Thyroid gland (tissue), 4 donors: ENCODE data around the gene HOXC9. TPM values are rescaled to one million over a fixed set of nuclear protein-coding genes. Genes with fewer than 3 reads are reported as not detected.

Source experiments
- DNase-seq, 2 donors: peaks; one replicate each; pipeline ENCODE4 v3.0.0-alpha.2; 2019
- H3K27ac ChIP-seq, 3 donors: fragments of 200-600 bp; sonication (generic); 1 replicate in 2 of 3; 2 replicates in 1 of 3; pipeline ENCODE4 v1.5.1; 2016 to 2019; ENCODE audit warnings: mild to moderate bottlenecking in 1 of 3, moderate library complexity in 1 of 3
- H3K27me3 ChIP-seq: fragments of 200-600 bp; sonication (generic); one replicate; pipeline ENCODE4 v1.5.1; 2019
- H3K36me3 ChIP-seq, 2 donors: fragments of 200-600 bp; sonication (generic); one replicate each; pipeline ENCODE4 v1.5.1; 2016 to 2019
- H3K4me1 ChIP-seq, 2 donors: fragments of 200-600 bp; sonication (generic); one replicate each; pipeline ENCODE4 v1.5.1; 2017 to 2019
- H3K4me3 ChIP-seq, 3 donors: fragments of 200-600 bp; sonication (generic); replicated peaks in 1 of 3; 1 replicate in 2 of 3; 2 replicates in 1 of 3; pipeline ENCODE4 v1.5.1; 2016; ENCODE audit warnings: mild to moderate bottlenecking in 1 of 3
- H3K9me3 ChIP-seq: fragments of 200-600 bp; sonication (generic); one replicate; pipeline ENCODE4 v1.5.1; 2017
- POLR2A ChIP-seq, 2 donors: fragments of 450-650 bp; IDR thresholded peaks; one replicate each; pipeline ENCODE4 v1.6.1; 2017; ENCODE audit warnings: antibody characterized with exemption in 2 of 2, mild to moderate bottlenecking in 2 of 2, moderate library complexity in 1 of 2
- WGBS, 2 donors: methylation state at CpG; one replicate each; pipeline ENCODE4 v1.1.5; 2017; 5-methylcytosine and 5-hydroxymethylcytosine counted together
- intact Hi-C: fragments of 100-400 bp; cut with DNase I; formaldehyde crosslinking; loops from one replicate; pipeline ENCODE4 v1.15.1; 2023
- total RNA-seq, 4 donors: library from RNA; depleted of rRNA; stranded (reverse); fragments of >200 nt; gene quantifications; one replicate each; pipeline ENCODE4 v1.2.3, GENCODE V29; 2016
- TF ChIP-seq, protein P1 (sequence below), 6 experiments: fragments of 200-600 bp in 3 of 6; fragments of 450-650 bp in 3 of 6; sonication (generic) in 3 of 6; IDR thresholded peaks; one replicate each; pipeline ENCODE4 v1.5.1; 2016 to 2019; ENCODE audit warnings: antibody characterized with exemption in 6 of 6, mild to moderate bottlenecking in 2 of 6, inconsistent platforms in 1 of 6, moderate library complexity in 1 of 6

The HOXC9 gene
- total RNA-seq, 4 donors from 2014 or later = 0.22 to 0.27 TPM; not detected in 2

DNA sequence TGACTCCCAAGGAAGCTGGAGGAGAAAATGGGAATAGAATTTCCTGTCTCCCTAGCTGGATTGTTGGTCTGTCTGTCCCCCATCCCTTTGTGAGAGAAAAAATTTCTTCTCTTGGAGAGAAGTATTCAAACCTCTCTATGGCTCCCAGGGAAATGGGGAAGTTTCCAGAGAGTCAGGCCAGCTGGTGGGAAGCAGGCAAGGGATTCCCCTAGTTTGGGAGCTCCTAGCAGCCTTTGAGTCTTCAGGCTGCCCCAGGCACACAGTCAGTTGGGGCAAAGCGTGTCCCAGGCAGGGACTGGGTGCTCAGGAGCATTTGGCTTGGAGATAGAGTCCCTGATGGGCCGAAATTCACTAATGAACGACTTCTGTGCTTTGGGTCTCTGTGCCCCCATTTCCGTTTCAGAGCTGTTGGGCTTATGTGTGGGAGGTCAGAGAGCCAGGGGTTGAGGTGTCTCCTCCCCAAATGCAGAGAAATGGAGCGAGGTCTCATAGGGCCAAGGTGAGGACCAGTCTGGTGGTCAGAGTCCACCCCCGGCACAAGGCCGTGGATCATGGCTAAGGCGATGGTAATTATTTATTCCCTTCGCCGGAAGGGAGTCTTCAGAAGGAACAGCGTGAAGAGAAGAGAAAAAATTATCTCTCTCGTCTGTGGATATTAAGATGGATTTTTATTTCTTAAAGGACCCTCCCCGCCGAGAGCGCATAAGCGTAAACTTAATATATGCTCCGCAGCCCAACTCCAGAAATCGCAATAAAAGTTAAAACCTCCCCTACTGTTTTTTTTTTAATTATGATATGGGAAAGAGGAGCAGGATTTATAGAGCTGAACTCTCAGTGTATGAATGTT lies 6.6 kb upstream of the HOXC9 start:
- Histone ChIP-seq H3K27me3 (peaks cover 86% of the 10 kb centered on the region), H3K4me1 (peaks cover 7 to 29% of the 10 kb centered on the region in 2 donors), H3K27ac (no peak overlapping the region), H3K36me3 (no peaks in the 10 kb centered on the region), H3K9me3 (no peaks in the 10 kb centered on the region), H3K4me3 (no peak overlapping the region)
- TF ChIP-seq, protein P1, sequence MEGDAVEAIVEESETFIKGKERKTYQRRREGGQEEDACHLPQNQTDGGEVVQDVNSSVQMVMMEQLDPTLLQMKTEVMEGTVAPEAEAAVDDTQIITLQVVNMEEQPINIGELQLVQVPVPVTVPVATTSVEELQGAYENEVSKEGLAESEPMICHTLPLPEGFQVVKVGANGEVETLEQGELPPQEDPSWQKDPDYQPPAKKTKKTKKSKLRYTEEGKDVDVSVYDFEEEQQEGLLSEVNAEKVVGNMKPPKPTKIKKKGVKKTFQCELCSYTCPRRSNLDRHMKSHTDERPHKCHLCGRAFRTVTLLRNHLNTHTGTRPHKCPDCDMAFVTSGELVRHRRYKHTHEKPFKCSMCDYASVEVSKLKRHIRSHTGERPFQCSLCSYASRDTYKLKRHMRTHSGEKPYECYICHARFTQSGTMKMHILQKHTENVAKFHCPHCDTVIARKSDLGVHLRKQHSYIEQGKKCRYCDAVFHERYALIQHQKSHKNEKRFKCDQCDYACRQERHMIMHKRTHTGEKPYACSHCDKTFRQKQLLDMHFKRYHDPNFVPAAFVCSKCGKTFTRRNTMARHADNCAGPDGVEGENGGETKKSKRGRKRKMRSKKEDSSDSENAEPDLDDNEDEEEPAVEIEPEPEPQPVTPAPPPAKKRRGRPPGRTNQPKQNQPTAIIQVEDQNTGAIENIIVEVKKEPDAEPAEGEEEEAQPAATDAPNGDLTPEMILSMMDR (IDR thresholded peaks at IDR 0.05) = no peak
- no peak for TF ChIP-seq POLR2A (IDR thresholded peaks at IDR 0.05)
- intact Hi-C loops = no loop called here
- DNase-seq = no peak
- 24 to 27% methylated on average over 17 of the region's 18 CpGs for WGBS, 2 donors

GRCh38 chr12:53994009-53994263 lies 6.0 kb upstream of the HOXC9 start:
- Histone ChIP-seq H3K27me3 (peaks cover 86% of the 10 kb centered on the region), H3K36me3 (no peaks in the 10 kb centered on the region), H3K4me1 (peaks cover 7 to 29% of the 10 kb centered on the region in 2 donors), H3K27ac (no peak overlapping the region), H3K4me3 (no peak overlapping the region), H3K9me3 (no peaks in the 10 kb centered on the region)
- 9 to 12% methylated on average over 8 to 13 of the region's 19 CpGs for WGBS, 2 donors
- TF ChIP-seq POLR2A (IDR thresholded peaks at IDR 0.05) = no peak
- TF ChIP-seq, protein P1 (IDR thresholded peaks at IDR 0.05) = no peak
- DNase-seq = no peak
- intact Hi-C loops = no loop called here

GRCh38 chr12:53994264-53995001 lies 5.5 kb upstream of the HOXC9 start:
- Histone ChIP-seq H3K36me3 (no peaks in the 10 kb centered on the region), H3K4me1 (peaks cover 7 to 29% of the 10 kb centered on the region in 2 donors), H3K27ac (no peak overlapping the region), H3K9me3 (no peaks in the 10 kb centered on the region), H3K27me3 (peaks cover 87% of the 10 kb centered on the region), H3K4me3 (no peak overlapping the region)
- TF ChIP-seq POLR2A (IDR thresholded peaks at IDR 0.05) = no peak
- TF ChIP-seq, protein P1 (IDR thresholded peaks at IDR 0.05) = no peak
- intact Hi-C loops = no loop called here
- WGBS, 2 donors = 6 to 7% methylated on average over 39 to 56 of the region's 60 CpGs
- no peak for DNase-seq

- Histone ChIP-seq H3K27ac (no peak overlapping the region), H3K9me3 (no peaks in the 10 kb centered on the region), H3K4me3 (peak overlapping the region in 1 of 3 donors; percentile 27), H3K27me3 (peaks cover 91% of the 10 kb centered on the region), H3K4me1 (peaks cover 7 to 34% of the 10 kb centered on the region in 2 donors), H3K36me3 (no peaks in the 10 kb centered on the region)
- no peak for TF ChIP-seq POLR2A (IDR thresholded peaks at IDR 0.05)
- TF ChIP-seq, protein P1 (IDR thresholded peaks at IDR 0.05) = no peak
- intact Hi-C loops = no loop called here
- DNase-seq = no peak
- 8 to 11% methylated on average over 15 to 17 of the region's 17 CpGs for WGBS, 2 donors
Measured at GRCh38 chr12:53995002-53995377, 5.0 kb upstream of the HOXC9 start.
